ENCODE measurements around the gene SLC25A26. TPM values are rescaled to one million over a fixed set of nuclear protein-coding genes. Genes with fewer than 3 reads are reported as not detected.

The SLC25A26 gene
- total and polyA plus RNA-seq, 2 of the 13 experiments (the other 11 are each of a cell fraction or from before 2014, with no cell fraction given) = 23.1 to 32.7 TPM

- TF ChIP-seq BCL3 (CRISPR knock-in tag; IDR thresholded peaks at IDR 0.05) = 0 out of 2 replicates have a peak, but pooled peaks have one; percentile 36
- peak; percentile 98 for TF ChIP-seq STAG1 (CRISPR knock-in tag; IDR thresholded peaks at IDR 0.05)
- TF ChIP-seq ZNF781 (CRISPR knock-in tag; IDR thresholded peaks at IDR 0.05; ENCODE audit: borderline replicate concordance, not compliant biosample characterization) = no peak
- no peak for TF ChIP-seq SMYD3 (CRISPR knock-in tag; IDR thresholded peaks at IDR 0.05)
- no peak for TF ChIP-seq ZNF724P (CRISPR knock-in tag; IDR thresholded peaks at IDR 0.05; ENCODE audit: borderline replicate concordance)
- no peak for TF ChIP-seq ZNF749 (CRISPR knock-in tag; IDR thresholded peaks at IDR 0.05; ENCODE audit: borderline replicate concordance)
- no peak for TF ChIP-seq NONO (IDR thresholded peaks at IDR 0.05)
- TF ChIP-seq NONO (CRISPR knock-in tag; conservative IDR thresholded peaks at IDR 0.05) = no peak; the same call in 1 of the 2 replicates
- TF ChIP-seq ZFP36L1 (CRISPR knock-in tag; IDR thresholded peaks at IDR 0.05) = no peak
- TF ChIP-seq ZFP37 (CRISPR knock-in tag; IDR thresholded peaks at IDR 0.05; ENCODE audit: borderline replicate concordance) = no peak
- no peak for TF ChIP-seq GATAD1 (CRISPR knock-in tag; IDR thresholded peaks at IDR 0.05)
- no peak for TF ChIP-seq HOXD1 (CRISPR knock-in tag; IDR thresholded peaks at IDR 0.05)
- TF ChIP-seq ZBTB38 (CRISPR knock-in tag; IDR thresholded peaks at IDR 0.05) = peak; percentile 28; the same call in 1 of the 2 replicates
- no peak for TF ChIP-seq ZNF546 (CRISPR knock-in tag; conservative IDR thresholded peaks at IDR 0.05)
- peak; percentile 54 for TF ChIP-seq MNT (IDR thresholded peaks at IDR 0.05)
- no peak for TF ChIP-seq CENPBD1 (CRISPR knock-in tag; IDR thresholded peaks at IDR 0.05; ENCODE audit: borderline replicate concordance, low read depth)
- peak; percentile 96 for TF ChIP-seq CTCF (CRISPR knock-in tag; IDR thresholded peaks at IDR 0.05)
- TF ChIP-seq NR2F1 (CRISPR knock-in tag; IDR thresholded peaks at IDR 0.05) = no peak
- no peak for TF ChIP-seq MXD1 (CRISPR knock-in tag; IDR thresholded peaks at IDR 0.05)
- no peak for TF ChIP-seq LBX2 (CRISPR knock-in tag; IDR thresholded peaks at IDR 0.05; ENCODE audit: borderline replicate concordance)
- 0 out of 2 replicates have a peak, but pooled peaks have one; percentile 51 for TF ChIP-seq ATF2 (CRISPR knock-in tag; IDR thresholded peaks at IDR 0.05)
- TF ChIP-seq ZMYM2 (CRISPR knock-in tag; IDR thresholded peaks at IDR 0.05) = no peak
- TF ChIP-seq MTF1 (CRISPR knock-in tag; IDR thresholded peaks at IDR 0.05) = no peak
Observed at GRCh38 chr3:66407611-66408218, 186.9 kb downstream of the SLC25A26 start (continued).
